Smooth muscle cell (in vitro differentiated cells): ENCODE measurements around the gene LAMTOR2. TPM values are rescaled to one million over a fixed set of nuclear protein-coding genes. Genes with fewer than 3 reads are reported as not detected.

Experiments used
- DNase-seq: peaks from one replicate; lab custom pipeline; 2025; ENCODE audit not compliant: unreplicated experiment; lab: John Stamatoyannopoulos, UW
- H2AFZ ChIP-seq: fragments of 200-600 bp; sonication (generic); 2 replicates; pipeline ENCODE4 v1.6.0; 2016; ENCODE audit warnings: antibody characterized with exemption, low read depth, mild to moderate bottlenecking
- H3F3A ChIP-seq: fragments of 200-600 bp; sonication (generic); 2 replicates; pipeline ENCODE4 v1.6.0; 2017; ENCODE audit warnings: antibody characterized with exemption, low read depth
- H3K27ac ChIP-seq: fragments of 200-600 bp; sonication (generic); 2 replicates; pipeline ENCODE4 v1.5.1; 2016; ENCODE audit warnings: low read depth, mild to moderate bottlenecking
- H3K27me3 ChIP-seq: fragments of 200-600 bp; sonication (generic); 2 replicates; pipeline ENCODE4 v1.6.1; 2016; ENCODE audit warnings: low read depth, mild to moderate bottlenecking
- H3K36me3 ChIP-seq: fragments of 200-600 bp; sonication (generic); 2 replicates; pipeline ENCODE4 v1.5.1; 2016; ENCODE audit warnings: low read depth
- H3K4me1 ChIP-seq: fragments of 200-600 bp; sonication (generic); 2 replicates; pipeline ENCODE4 v1.5.1; 2016; ENCODE audit warnings: low read depth
- H3K4me2 ChIP-seq: fragments of 200-600 bp; sonication (generic); 2 replicates; pipeline ENCODE4 v1.6.0; 2016; ENCODE audit warnings: mild to moderate bottlenecking
- H3K4me3 ChIP-seq: fragments of 200-600 bp; sonication (generic); 2 replicates; pipeline ENCODE4 v1.5.1; 2016; ENCODE audit warnings: mild to moderate bottlenecking
- H3K79me2 ChIP-seq: fragments of 200-600 bp; sonication (generic); 2 replicates; pipeline ENCODE4 v1.6.0; 2016; ENCODE audit warnings: low read depth, mild to moderate bottlenecking
- H3K9ac ChIP-seq: fragments of 200-600 bp; sonication (generic); 2 replicates; pipeline ENCODE4 v1.6.0; 2016; ENCODE audit warnings: low read depth
- H3K9me3 ChIP-seq: fragments of 200-600 bp; sonication (generic); replicated peaks from 2 replicates; pipeline ENCODE4 v1.5.1; 2016; ENCODE audit warnings: low read depth
- H4K20me1 ChIP-seq: fragments of 200-600 bp; sonication (generic); 2 replicates; pipeline ENCODE4 v1.6.0; 2016; ENCODE audit warnings: low read depth
- WGBS: methylation state at CpG from one replicate; pipeline ENCODE4 v1.1.7; 2016; ENCODE audit warnings: low lambda C conversion rate; 5-methylcytosine and 5-hydroxymethylcytosine counted together
- polyA plus RNA-seq: library from polyadenylated mRNA; unstranded; fragments of >200 nt; fragmentation: Nextera tagmentation; extraction: Ambion mirVana; gene quantifications from 2 replicates; pipeline ENCODE4 v1.2.1, GENCODE V29; 2016
- total RNA-seq: library from RNA; depleted of rRNA; stranded (reverse); fragments of >200 nt; gene quantifications from 2 replicates; pipeline ENCODE4 v1.2.3, GENCODE V29; 2014
- TF ChIP-seq, protein P1 (sequence below): fragments of 200-600 bp; sonication (generic); IDR thresholded peaks from 2 replicates; pipeline ENCODE4 v1.5.1; 2017; ENCODE audit warnings: borderline replicate concordance, mild to moderate bottlenecking, antibody characterized with exemption; ENCODE audit not compliant: insufficient read depth, poor library complexity, severe bottlenecking

The LAMTOR2 gene
- total and polyA plus RNA-seq, 2 experiments from 2014 or later: 55.1 to 146 TPM

DNA sequence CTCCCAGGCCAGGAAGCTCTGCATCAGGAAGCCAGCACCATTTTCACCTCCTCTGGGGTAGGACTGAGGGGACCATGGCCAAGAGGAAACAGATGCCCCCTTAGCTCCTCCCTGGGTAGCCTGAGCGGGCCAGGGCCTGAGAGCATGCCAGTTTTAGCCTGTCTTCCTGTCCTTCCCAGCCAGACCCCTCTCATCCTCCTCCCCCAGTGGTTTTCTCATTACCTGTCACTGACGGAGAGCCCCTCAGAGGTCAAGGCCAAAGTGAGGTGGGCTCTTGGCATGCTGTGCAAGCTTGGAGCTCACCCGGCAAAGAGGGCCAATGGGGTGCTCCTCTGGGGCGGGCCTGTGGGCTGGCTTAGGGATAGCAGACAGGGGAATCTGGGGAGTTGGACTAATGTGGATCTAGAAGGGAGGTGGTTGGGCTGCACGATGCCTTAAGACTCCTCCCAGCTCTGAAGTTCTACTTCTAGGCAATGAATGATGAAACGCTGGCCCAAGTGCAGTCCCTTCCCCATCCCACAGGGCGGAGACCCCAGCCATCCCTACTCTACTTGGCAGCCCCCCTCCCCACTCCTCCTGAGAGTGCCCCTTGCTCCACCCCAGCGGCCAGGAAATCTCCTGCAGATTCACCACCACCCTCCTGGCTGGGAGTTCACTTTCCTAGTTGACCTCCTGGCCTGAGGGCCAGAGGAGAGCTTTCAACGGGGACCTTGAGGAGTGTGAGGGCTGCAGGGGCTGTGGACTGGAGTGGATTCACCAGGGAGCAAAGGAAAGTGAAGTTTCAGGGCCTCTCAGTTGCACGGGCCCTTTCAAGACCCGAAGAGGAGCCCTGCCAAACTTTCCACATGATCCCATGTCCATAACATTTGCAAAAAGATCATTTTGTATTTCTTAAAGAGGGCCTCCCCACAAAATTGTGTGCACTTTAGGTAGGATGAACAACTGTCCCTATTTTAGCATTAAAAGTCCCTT lies 50.6 kb downstream of the LAMTOR2 start:
- TF ChIP-seq, protein P1, sequence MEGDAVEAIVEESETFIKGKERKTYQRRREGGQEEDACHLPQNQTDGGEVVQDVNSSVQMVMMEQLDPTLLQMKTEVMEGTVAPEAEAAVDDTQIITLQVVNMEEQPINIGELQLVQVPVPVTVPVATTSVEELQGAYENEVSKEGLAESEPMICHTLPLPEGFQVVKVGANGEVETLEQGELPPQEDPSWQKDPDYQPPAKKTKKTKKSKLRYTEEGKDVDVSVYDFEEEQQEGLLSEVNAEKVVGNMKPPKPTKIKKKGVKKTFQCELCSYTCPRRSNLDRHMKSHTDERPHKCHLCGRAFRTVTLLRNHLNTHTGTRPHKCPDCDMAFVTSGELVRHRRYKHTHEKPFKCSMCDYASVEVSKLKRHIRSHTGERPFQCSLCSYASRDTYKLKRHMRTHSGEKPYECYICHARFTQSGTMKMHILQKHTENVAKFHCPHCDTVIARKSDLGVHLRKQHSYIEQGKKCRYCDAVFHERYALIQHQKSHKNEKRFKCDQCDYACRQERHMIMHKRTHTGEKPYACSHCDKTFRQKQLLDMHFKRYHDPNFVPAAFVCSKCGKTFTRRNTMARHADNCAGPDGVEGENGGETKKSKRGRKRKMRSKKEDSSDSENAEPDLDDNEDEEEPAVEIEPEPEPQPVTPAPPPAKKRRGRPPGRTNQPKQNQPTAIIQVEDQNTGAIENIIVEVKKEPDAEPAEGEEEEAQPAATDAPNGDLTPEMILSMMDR: no peak
- Histone ChIP-seq H3F3A (peaks cover 23% of the 10 kb centered on the region), H3K27ac (peak overlapping the region; percentile 99), H2AFZ (no peak overlapping the region), H3K79me2 (peaks cover 39% of the 10 kb centered on the region), H3K4me1 (peaks cover 47% of the 10 kb centered on the region), H3K36me3 (no peaks in the 10 kb centered on the region), H3K4me2 (peak overlapping the region; percentile 81), H3K4me3 (peak overlapping the region; percentile 41), H3K9ac (peak overlapping the region; percentile 96), H4K20me1 (no peaks in the 10 kb centered on the region), H3K27me3 (no peaks in the 10 kb centered on the region), H3K9me3 (no peaks in the 10 kb centered on the region)
- DNase-seq: no peak
- 46% methylated on average over 11 of the region's 11 CpGs for WGBS

DNA sequence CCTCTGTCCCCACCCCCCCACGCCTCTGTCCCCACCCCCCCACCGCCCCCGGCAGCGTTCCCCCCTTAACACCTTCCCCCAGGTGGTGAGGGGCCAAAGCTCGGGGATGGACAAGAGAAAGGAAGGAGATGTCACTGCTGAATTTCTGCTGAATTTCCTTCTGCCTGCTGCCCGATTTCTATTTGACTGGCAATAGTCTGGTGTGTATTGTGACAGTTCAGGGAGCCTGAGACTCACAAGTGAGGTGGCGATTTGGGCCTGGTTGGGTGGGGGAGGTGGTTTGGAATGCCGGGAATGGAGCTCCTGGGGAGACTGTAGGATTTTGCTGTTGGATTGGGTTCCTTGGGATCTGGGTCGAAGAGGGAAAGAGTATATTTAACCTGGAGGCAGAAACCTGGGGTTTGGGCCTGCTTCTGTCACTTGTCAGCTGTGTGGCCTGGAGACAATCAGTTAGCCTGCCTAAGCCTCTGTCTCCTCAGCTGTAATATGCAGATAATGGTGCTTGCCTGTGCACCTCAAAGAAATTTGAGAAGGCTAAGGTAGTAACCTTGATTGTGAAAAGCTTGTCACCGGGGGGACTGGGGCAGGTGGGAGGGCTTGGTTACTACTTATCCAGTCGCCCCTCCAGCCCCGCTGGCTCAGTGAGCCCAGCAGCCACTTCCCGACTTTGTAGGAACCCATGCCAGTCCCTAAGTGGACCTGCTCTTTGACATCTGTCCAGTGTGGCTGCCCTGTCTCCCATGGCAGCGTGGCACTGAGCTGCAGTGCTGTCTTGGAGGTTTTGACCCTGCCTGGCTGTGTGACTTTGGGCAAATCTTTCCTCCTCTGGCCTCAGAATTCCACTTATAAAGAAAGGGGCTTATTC lies 52.3 kb downstream of the LAMTOR2 start:
- Histone ChIP-seq H3F3A (peaks cover 23% of the 10 kb centered on the region), H3K27me3 (no peaks in the 10 kb centered on the region), H3K9ac (peak overlapping the region; percentile 98), H2AFZ (no peak overlapping the region), H3K9me3 (no peaks in the 10 kb centered on the region), H3K4me3 (peak overlapping the region; percentile 32), H3K27ac (peak overlapping the region; percentile 99), H3K36me3 (no peaks in the 10 kb centered on the region), H3K4me2 (peak overlapping the region; percentile 81), H3K4me1 (peaks cover 43% of the 10 kb centered on the region), H4K20me1 (no peaks in the 10 kb centered on the region), H3K79me2 (peaks cover 53% of the 10 kb centered on the region)
- DNase-seq: no peak
- TF ChIP-seq, protein P1: no peak
- WGBS: 15% methylated on average over 14 of the region's 14 CpGs

DNA sequence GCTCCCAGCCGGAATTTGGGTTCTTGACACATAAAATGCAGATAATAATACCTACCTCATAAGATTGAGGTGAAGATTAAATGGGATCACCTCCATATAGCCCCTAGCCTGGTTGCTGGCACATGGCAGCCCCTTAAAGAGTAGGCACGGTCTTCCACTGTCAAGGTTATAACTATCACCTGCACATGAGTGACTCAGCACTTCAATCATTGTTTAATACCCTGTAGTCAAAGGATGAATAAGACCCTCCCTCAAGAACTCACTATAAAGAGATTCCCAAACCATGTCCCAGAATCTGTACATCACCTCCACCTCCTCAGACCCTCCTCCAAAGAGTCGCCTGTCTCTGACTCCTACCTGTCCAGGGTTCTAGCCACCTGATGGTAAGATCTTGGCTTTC lies 53.5 kb downstream of the LAMTOR2 start:
- Histone ChIP-seq H3K4me3 (no peak overlapping the region), H4K20me1 (no peaks in the 10 kb centered on the region), H3K4me1 (peaks cover 35% of the 10 kb centered on the region), H3K36me3 (no peaks in the 10 kb centered on the region), H3K4me2 (no peak overlapping the region), H3K9me3 (no peaks in the 10 kb centered on the region), H3K79me2 (peaks cover 59% of the 10 kb centered on the region), H3K9ac (peak overlapping the region; percentile 98), H3K27me3 (no peaks in the 10 kb centered on the region), H2AFZ (no peak overlapping the region), H3F3A (peaks cover 23% of the 10 kb centered on the region), H3K27ac (peak overlapping the region; percentile 99)
- DNase-seq: no peak
- WGBS: 92% methylated on average over 3 of the region's 3 CpGs
- TF ChIP-seq, protein P1: no peak

Other genes starting within 250 kb of the LAMTOR2 start
- gene GON4L, start 197.6 kb upstream of the LAMTOR2 start, total RNA-seq: 21.0 and 22.2 TPM in 2 replicates
- gene GON4L, start 197.6 kb upstream of the LAMTOR2 start, polyA plus RNA-seq: 40.8 and 45.3 TPM in 2 replicates
- 3.4 and 4.6 TPM in 2 replicates for gene SYT11, start 195.2 kb upstream of the LAMTOR2 start, total RNA-seq
- 2.1 and 2.9 TPM in 2 replicates for gene SYT11, start 195.2 kb upstream of the LAMTOR2 start, polyA plus RNA-seq
- gene RIT1, start 143.4 kb upstream of the LAMTOR2 start, total RNA-seq: 59.6 and 65.3 TPM in 2 replicates
- 63.6 and 64.4 TPM in 2 replicates for gene RIT1, start 143.4 kb upstream of the LAMTOR2 start, polyA plus RNA-seq
- gene KHDC4, start 120.4 kb upstream of the LAMTOR2 start, total RNA-seq: 35.6 and 41.7 TPM in 2 replicates
- 14.9 and 18.3 TPM in 2 replicates for gene KHDC4, start 120.4 kb upstream of the LAMTOR2 start, polyA plus RNA-seq
- not detected in 2 replicates for gene RXFP4, start 113.1 kb upstream of the LAMTOR2 start, total RNA-seq
- gene RXFP4, start 113.1 kb upstream of the LAMTOR2 start, polyA plus RNA-seq: 0.66 and 1.5 TPM in 2 replicates
- gene ARHGEF2, start 76.2 kb upstream of the LAMTOR2 start, total RNA-seq: 30.2 and 58.0 TPM in 2 replicates
- 21.0 and 24.2 TPM in 2 replicates for gene ARHGEF2, start 76.2 kb upstream of the LAMTOR2 start, polyA plus RNA-seq
- gene SSR2, start 33.8 kb upstream of the LAMTOR2 start, total RNA-seq: 452 and 457 TPM in 2 replicates
- 408 and 447 TPM in 2 replicates for gene SSR2, start 33.8 kb upstream of the LAMTOR2 start, polyA plus RNA-seq
- gene UBQLN4, start 984 bp upstream of the LAMTOR2 start, total RNA-seq: 18.1 and 18.8 TPM in 2 replicates
- gene UBQLN4, start 984 bp upstream of the LAMTOR2 start, polyA plus RNA-seq: 19.4 and 23.3 TPM in 2 replicates
- 16.8 and 27.1 TPM in 2 replicates for gene RAB25, start 6.4 kb downstream of the LAMTOR2 start, total RNA-seq
- gene RAB25, start 6.4 kb downstream of the LAMTOR2 start, polyA plus RNA-seq: 8.9 and 53.5 TPM in 2 replicates
- gene MEX3A, start 27.7 kb downstream of the LAMTOR2 start, total RNA-seq: 13.5 and 13.8 TPM in 2 replicates
- gene MEX3A, start 27.7 kb downstream of the LAMTOR2 start, polyA plus RNA-seq: 10.5 and 11.0 TPM in 2 replicates
- 237 and 256 TPM in 2 replicates for gene LMNA, start 59.9 kb downstream of the LAMTOR2 start, total RNA-seq
- 626 and 674 TPM in 2 replicates for gene LMNA, start 59.9 kb downstream of the LAMTOR2 start, polyA plus RNA-seq
- gene SEMA4A, start 98.8 kb downstream of the LAMTOR2 start, total RNA-seq: 2.1 and 5.0 TPM in 2 replicates
- gene SEMA4A, start 98.8 kb downstream of the LAMTOR2 start, polyA plus RNA-seq: 2.2 and 4.2 TPM in 2 replicates
- 11.6 and 13.9 TPM in 2 replicates for gene SLC25A44, start 139.3 kb downstream of the LAMTOR2 start, total RNA-seq
- gene SLC25A44, start 139.3 kb downstream of the LAMTOR2 start, polyA plus RNA-seq: 11.4 and 17.7 TPM in 2 replicates
- 51.4 and 59.2 TPM in 2 replicates for gene PMF1, start 158.2 kb downstream of the LAMTOR2 start, total RNA-seq
- 82.5 and 87.4 TPM in 2 replicates for gene PMF1, start 158.2 kb downstream of the LAMTOR2 start, polyA plus RNA-seq
- gene BGLAP, start 187.4 kb downstream of the LAMTOR2 start, total RNA-seq: 0.63 TPM in 1 of 2 replicates, not detected in the other
- gene BGLAP, start 187.4 kb downstream of the LAMTOR2 start, polyA plus RNA-seq: 0.62 and 2.9 TPM in 2 replicates
- gene PAQR6, start 193.3 kb downstream of the LAMTOR2 start, total RNA-seq: 1.3 and 3.0 TPM in 2 replicates
- 2.7 and 4.4 TPM in 2 replicates for gene PAQR6, start 193.3 kb downstream of the LAMTOR2 start, polyA plus RNA-seq
- 42.8 and 47.4 TPM in 2 replicates for gene SMG5, start 228.0 kb downstream of the LAMTOR2 start, total RNA-seq
- gene SMG5, start 228.0 kb downstream of the LAMTOR2 start, polyA plus RNA-seq: 42.3 and 57.2 TPM in 2 replicates
- gene TMEM79, start 229.5 kb downstream of the LAMTOR2 start, total RNA-seq: 2.5 and 8.9 TPM in 2 replicates
- 6.9 and 18.9 TPM in 2 replicates for gene TMEM79, start 229.5 kb downstream of the LAMTOR2 start, polyA plus RNA-seq
- 62.4 and 89.8 TPM in 2 replicates for gene GLMP, start 240.9 kb downstream of the LAMTOR2 start, total RNA-seq
- 65.0 and 85.8 TPM in 2 replicates for gene GLMP, start 240.9 kb downstream of the LAMTOR2 start, polyA plus RNA-seq
- not detected in 2 replicates for gene VHLL, start 244.5 kb downstream of the LAMTOR2 start, total RNA-seq
- not detected in 2 replicates for gene VHLL, start 244.5 kb downstream of the LAMTOR2 start, polyA plus RNA-seq